ENCODE data around the gene EHBP1. TPM values are rescaled to one million over a fixed set of nuclear protein-coding genes. Genes with fewer than 3 reads are reported as not detected.
"Not testable (repeated sequence)": the region's sequence is repeated elsewhere in the genome, so short reads cannot be mapped to it uniquely, and the experiment has no call there.

Gene EHBP1
- total RNA-seq, 2 experiments from 2014 or later: 22.7 to 29.5 TPM

GRCh38 chr2:62713196-62713595 lies 7.7 kb downstream of the EHBP1 start:
- CTCF ChIA-PET; H3K27me3 Mint-ChIP-seq; H3K9me3 Mint-ChIP-seq (ENCODE audit: low read depth); ATAC-seq; DNase-seq; H3K4me3 Mint-ChIP-seq; H3K4me1 Mint-ChIP-seq; H3K27ac Mint-ChIP-seq: not testable (repeated sequence)
- H3K36me3 Mint-ChIP-seq: peaks cover 38% of the 10 kb centered on the region

- ATAC-seq (no peak), DNase-seq (no peak)
- CTCF ChIA-PET: no interaction called here
- Mint-ChIP-seq H3K4me3 (no peak overlapping the region), H3K4me1 (peaks cover 5% of the 10 kb centered on the region), H3K9me3 (ENCODE audit: low read depth) (peaks cover 3% of the 10 kb centered on the region), H3K36me3 (peaks cover 34% of the 10 kb centered on the region), H3K27me3 (no peaks in the 10 kb centered on the region), H3K27ac (no peak overlapping the region)
Measured at GRCh38 chr2:62713837-62714236, 8.3 kb downstream of the EHBP1 start.

- Mint-ChIP-seq H3K27me3 (no peaks in the 10 kb centered on the region), H3K9me3 (ENCODE audit: low read depth) (peaks cover 4% of the 10 kb centered on the region), H3K4me3 (no peak overlapping the region), H3K36me3 (peaks cover 35% of the 10 kb centered on the region), H3K4me1 (peaks cover 9% of the 10 kb centered on the region), H3K27ac (no peak overlapping the region)
- CTCF ChIA-PET: no interaction called here
- ATAC-seq (no peak), DNase-seq (no peak)
Measured at GRCh38 chr2:62716768-62717167, 11.3 kb downstream of the EHBP1 start.

- peaks cover 6% of the 10 kb centered on the region for H3K9me3 Mint-ChIP-seq (ENCODE audit: low read depth)
- CTCF ChIA-PET: no interaction called here
- no peaks in the 10 kb centered on the region for H3K27me3 Mint-ChIP-seq
- peaks cover 9% of the 10 kb centered on the region for H3K4me1 Mint-ChIP-seq
- H3K4me3 Mint-ChIP-seq: no peak overlapping the region
- H3K36me3 Mint-ChIP-seq: peaks cover 39% of the 10 kb centered on the region
- no peak for ATAC-seq
- H3K27ac Mint-ChIP-seq: no peak overlapping the region
- DNase-seq: no peak
Measured at GRCh38 chr2:62717503-62718081, 12.1 kb downstream of the EHBP1 start.

GRCh38 chr2:62718225-62718822 lies 12.8 kb downstream of the EHBP1 start:
- no peak overlapping the region for H3K27ac Mint-ChIP-seq
- DNase-seq (no peak), ATAC-seq (no peak)
- H3K4me1 Mint-ChIP-seq: peaks cover 9% of the 10 kb centered on the region
- CTCF ChIA-PET: no interaction called here
- H3K4me3 Mint-ChIP-seq: no peak overlapping the region
- no peaks in the 10 kb centered on the region for H3K27me3 Mint-ChIP-seq
- peaks cover 46% of the 10 kb centered on the region for H3K36me3 Mint-ChIP-seq
- H3K9me3 Mint-ChIP-seq (ENCODE audit: low read depth): peaks cover 9% of the 10 kb centered on the region

GRCh38 chr2:62719757-62720156 lies 14.2 kb downstream of the EHBP1 start:
- CTCF ChIA-PET: no interaction called here
- Mint-ChIP-seq H3K27ac (no peak overlapping the region), H3K4me1 (peaks cover 9% of the 10 kb centered on the region), H3K27me3 (no peaks in the 10 kb centered on the region), H3K36me3 (peaks cover 50% of the 10 kb centered on the region), H3K4me3 (no peak overlapping the region), H3K9me3 (ENCODE audit: low read depth) (peaks cover 11% of the 10 kb centered on the region)
- ATAC-seq: no peak
- DNase-seq: no peak

GRCh38 chr2:62722679-62723078 lies 17.2 kb downstream of the EHBP1 start:
- no peak for ATAC-seq
- H3K9me3 Mint-ChIP-seq (ENCODE audit: low read depth): peaks cover 11% of the 10 kb centered on the region
- peaks cover 33% of the 10 kb centered on the region for H3K36me3 Mint-ChIP-seq
- no peak for DNase-seq
- peaks cover 9% of the 10 kb centered on the region for H3K4me1 Mint-ChIP-seq
- no peak overlapping the region for H3K4me3 Mint-ChIP-seq
- CTCF ChIA-PET: no interaction called here
- H3K27me3 Mint-ChIP-seq: no peaks in the 10 kb centered on the region
- no peak overlapping the region for H3K27ac Mint-ChIP-seq

- H3K36me3 Mint-ChIP-seq: peaks cover 32% of the 10 kb centered on the region
- H3K4me3 Mint-ChIP-seq: no peak overlapping the region
- H3K4me1 Mint-ChIP-seq: peaks cover 9% of the 10 kb centered on the region
- ATAC-seq: no peak
- H3K27me3 Mint-ChIP-seq: no peaks in the 10 kb centered on the region
- no peak for DNase-seq
- H3K27ac Mint-ChIP-seq: no peak overlapping the region
- peaks cover 11% of the 10 kb centered on the region for H3K9me3 Mint-ChIP-seq (ENCODE audit: low read depth)
- CTCF ChIA-PET: interaction anchor here (1.3 kb wide), 1 partner anchor 267 kb away, joined by 7 read pairs; no protein-coding TSS in a partner anchor
Measured at GRCh38 chr2:62723253-62723652, 17.7 kb downstream of the EHBP1 start.

- Mint-ChIP-seq H3K27me3 (no peaks in the 10 kb centered on the region), H3K4me1 (peaks cover 8% of the 10 kb centered on the region), H3K4me3 (no peak overlapping the region), H3K9me3 (ENCODE audit: low read depth) (peaks cover 11% of the 10 kb centered on the region), H3K36me3 (peaks cover 30% of the 10 kb centered on the region), H3K27ac (no peak overlapping the region)
- no peak for ATAC-seq
- CTCF ChIA-PET: interaction anchor here (1.3 kb wide), 1 partner anchor 267 kb away, joined by 7 read pairs; no protein-coding TSS in a partner anchor
- DNase-seq: no peak
Measured at GRCh38 chr2:62724106-62724505, 18.6 kb downstream of the EHBP1 start.

GRCh38 chr2:62724886-62725711 lies 19.6 kb downstream of the EHBP1 start:
- ATAC-seq (no peak), DNase-seq (no peak)
- CTCF ChIA-PET: no interaction called here
- Mint-ChIP-seq H3K4me1 (peaks cover 2% of the 10 kb centered on the region), H3K4me3 (no peak overlapping the region), H3K9me3 (ENCODE audit: low read depth) (peaks cover 11% of the 10 kb centered on the region), H3K27me3 (no peaks in the 10 kb centered on the region), H3K36me3 (peaks cover 28% of the 10 kb centered on the region), H3K27ac (no peak overlapping the region)

GRCh38 chr2:62725712-62726055 lies 20.2 kb downstream of the EHBP1 start:
- ATAC-seq (no peak), DNase-seq (no peak)
- CTCF ChIA-PET: no interaction called here
- no peak overlapping the region for H3K27ac Mint-ChIP-seq
- H3K36me3 Mint-ChIP-seq: peaks cover 28% of the 10 kb centered on the region
- no peaks in the 10 kb centered on the region for H3K27me3 Mint-ChIP-seq
- H3K4me1 Mint-ChIP-seq: no peaks in the 10 kb centered on the region
- H3K9me3 Mint-ChIP-seq (ENCODE audit: low read depth): peaks cover 13% of the 10 kb centered on the region
- no peak overlapping the region for H3K4me3 Mint-ChIP-seq

- CTCF ChIA-PET: no interaction called here
- ATAC-seq (no peak), DNase-seq (no peak)
- Mint-ChIP-seq H3K9me3 (ENCODE audit: low read depth) (peaks cover 18% of the 10 kb centered on the region), H3K4me1 (no peaks in the 10 kb centered on the region), H3K27me3 (no peaks in the 10 kb centered on the region), H3K27ac (no peak overlapping the region), H3K4me3 (no peak overlapping the region), H3K36me3 (peaks cover 30% of the 10 kb centered on the region)
Measured at GRCh38 chr2:62727259-62727867, 21.9 kb downstream of the EHBP1 start.

- Mint-ChIP-seq H3K9me3 (ENCODE audit: low read depth) (peaks cover 16% of the 10 kb centered on the region), H3K4me3 (no peak overlapping the region), H3K4me1 (no peaks in the 10 kb centered on the region), H3K36me3 (peaks cover 23% of the 10 kb centered on the region), H3K27me3 (no peaks in the 10 kb centered on the region), H3K27ac (no peak overlapping the region)
- no peak for DNase-seq
- ATAC-seq: no peak
- CTCF ChIA-PET: no interaction called here
Measured at GRCh38 chr2:62727876-62728566, 22.5 kb downstream of the EHBP1 start.
